K562 treated with DMSO at 1 percent for 4 hours (cell line): ENCODE data around the gene OPRL1. TPM values are rescaled to one million over a fixed set of nuclear protein-coding genes. Genes with fewer than 3 reads are reported as not detected.

Source experiments
- total RNA-seq: library from RNA; unstranded; fragments of 300-600 nt; gene quantifications from 2 replicates; pipeline ENCODE4 v1.2.3, GENCODE V29; 2022; ENCODE audit not compliant: insufficient read depth

Gene OPRL1
- total RNA-seq = 1.3 and 1.7 TPM in 2 replicates

DNA sequence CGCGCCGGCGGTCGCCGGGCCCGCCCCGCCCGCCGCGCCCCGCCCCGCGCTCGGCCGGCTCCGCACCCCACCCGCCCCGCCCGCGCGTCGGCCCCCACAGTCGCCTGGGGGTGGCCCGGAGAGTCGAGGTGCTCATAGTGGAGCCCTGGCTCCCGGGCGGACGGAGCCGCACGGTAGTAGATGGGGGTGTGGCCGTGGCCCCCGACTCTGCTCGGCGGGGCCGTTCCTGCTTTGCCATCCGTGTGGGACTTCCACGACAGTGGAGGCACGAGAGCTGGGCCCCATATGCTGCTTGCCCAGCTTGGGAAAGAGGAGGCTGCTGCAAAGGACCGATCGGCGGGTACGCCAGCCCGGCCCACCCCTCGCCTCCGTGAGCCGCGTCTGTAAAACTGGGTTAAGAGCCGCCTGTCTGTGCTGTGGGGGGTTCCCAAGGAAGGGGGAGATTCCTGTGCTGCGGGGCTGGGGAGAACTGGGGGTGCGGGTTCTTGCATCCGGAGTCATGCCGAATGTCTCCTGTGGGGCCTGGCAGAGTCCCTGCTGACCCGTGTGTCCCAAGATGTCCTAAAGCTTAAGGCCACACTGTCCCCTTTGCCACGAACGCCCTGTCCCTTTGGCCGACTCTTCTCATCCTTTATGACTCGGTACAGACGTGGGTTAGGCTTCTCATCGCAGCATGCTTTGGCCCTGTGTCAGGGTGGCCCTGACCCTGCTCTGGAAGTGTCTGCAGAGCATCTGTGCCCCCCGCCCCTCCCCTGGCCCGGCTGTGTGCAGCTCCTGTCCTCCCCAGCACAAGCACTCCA lies at the start of gene OPRL1:
Gene OPRL1 (plus strand): TSS at position 70 of the 800 bp plus-strand sequence. CDS start 12,639 bp downstream, outside the sequence.

DNA sequence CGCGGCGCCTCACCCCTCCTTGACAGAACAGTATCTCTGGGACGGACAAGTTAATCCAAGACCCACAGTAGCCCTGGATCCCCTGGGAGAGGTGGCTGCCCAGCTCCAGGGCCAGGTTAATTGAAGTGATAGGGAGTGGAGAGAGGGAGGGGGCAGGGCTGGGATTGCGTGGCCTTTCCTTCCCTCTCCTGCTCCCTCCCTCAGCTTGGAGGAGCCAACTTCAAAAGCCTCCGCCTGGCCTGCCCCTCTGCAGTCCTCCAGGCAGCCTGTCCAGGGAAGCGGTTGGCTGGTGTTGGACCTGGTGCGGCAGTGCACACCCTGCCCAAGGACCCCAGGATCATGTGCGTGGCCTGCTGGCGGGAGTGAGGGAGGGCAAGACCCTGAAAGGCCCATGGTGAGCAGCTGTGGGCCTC lies 43.9 kb upstream of the OPRL1 start, which contains the start of gene C20orf204:
Gene C20orf204 (plus strand): TSS at position 250 of the 413 bp plus-strand sequence. CDS start 142 bp downstream, at position 392.

GRCh38 chr20:64049060-64049877 lies 30.6 kb upstream of the OPRL1 start, which contains the start of gene SOX18:
Gene SOX18 (minus strand): TSS chr20:64049639. CDS start chr20:64049516, 123 bp downstream.

DNA sequence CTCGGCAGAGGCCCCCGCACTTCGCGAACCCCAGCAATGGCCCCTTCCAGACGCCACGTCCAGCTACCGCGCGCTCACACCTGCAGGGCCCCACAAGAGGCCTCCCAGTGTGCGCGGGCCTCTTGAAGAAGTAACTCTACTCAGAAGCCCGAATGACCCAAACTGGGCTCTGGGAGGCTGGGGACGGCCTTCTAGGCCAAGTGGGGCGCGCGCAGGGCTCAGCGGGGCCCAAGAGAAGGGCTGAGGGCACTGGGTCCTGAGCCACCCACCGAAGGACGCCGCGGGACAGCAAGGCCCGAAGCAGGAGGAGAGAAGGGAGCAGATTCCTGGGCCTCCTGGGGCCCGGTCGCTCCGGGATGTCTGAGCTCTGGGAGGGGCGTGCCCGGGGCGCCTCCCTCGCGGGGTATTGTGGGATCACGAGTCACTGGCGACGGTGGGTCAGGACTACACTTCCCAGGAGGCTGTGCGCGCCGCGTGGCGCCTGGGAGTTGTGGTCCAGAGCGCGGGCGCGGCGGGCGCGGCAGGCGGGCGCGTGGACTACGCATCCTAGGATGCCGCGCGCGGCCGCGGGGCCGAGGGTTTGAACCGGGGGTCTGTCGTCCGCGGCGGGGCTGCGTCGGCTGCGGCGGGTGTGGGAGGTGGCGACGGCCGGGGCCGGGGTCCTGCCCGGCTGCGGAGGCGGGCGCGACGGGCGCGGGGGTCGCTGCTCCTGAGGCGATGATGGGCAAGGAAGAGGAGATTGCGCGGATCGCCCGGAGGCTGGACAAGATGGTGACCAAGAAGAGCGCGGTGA lies 17.1 kb upstream of the OPRL1 start, which contains the start of gene TCEA2:
Gene TCEA2 (plus strand): TSS at position 603 of the 793 bp plus-strand sequence. CDS start 115 bp downstream, at position 718.

GRCh38 chr20:64079273-64080012 lies 439 bp upstream of the OPRL1 start, which contains the start of gene RGS19:
Gene RGS19 (minus strand): TSS chr20:64079518. CDS start chr20:64076886, 2,632 bp downstream.

DNA sequence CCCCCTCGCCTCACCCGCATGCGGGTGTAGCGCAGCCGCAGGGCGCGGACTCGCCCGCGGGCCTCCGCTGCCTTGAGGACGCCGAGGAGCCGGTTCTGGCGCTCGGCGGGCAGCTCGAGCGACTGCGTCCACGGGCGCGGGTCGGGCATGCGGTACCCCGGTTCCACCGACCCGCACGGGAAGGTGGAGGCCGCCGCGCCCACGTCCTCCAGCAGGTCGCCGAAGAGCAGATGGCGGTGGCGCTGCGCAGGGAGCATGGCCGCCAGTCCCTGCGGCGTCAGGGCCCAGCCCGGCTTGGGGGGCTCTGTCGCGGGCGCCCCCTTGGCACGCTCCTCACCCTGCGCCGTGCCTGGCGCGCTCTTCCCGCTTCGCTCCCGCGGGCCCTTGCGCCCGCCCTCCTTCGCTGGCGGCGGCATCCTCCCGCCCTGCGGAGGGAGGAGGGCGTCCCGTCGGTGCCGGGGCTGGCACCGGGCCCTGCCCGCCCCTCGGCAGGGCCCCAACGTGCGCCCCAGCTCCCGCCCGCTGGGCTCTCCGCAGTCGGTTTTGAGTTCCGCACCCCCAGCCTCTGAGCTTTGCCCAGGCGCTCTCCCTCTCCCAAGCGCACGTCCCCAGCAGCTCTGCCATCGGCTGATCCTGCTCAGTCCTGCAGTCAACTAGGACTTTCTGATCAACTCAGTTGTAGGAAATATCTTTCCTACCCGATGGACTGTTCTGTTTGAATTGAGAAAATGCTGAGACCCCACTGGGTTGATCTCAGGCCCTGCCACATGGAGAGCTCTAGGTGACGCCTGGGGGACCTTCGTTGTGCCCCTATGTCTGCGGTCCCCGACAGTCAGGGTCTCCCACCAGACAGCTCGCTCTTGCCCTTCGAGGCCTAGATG lies 4.2 kb downstream of the OPRL1 start, which contains the start of gene LKAAEAR1:
Gene LKAAEAR1 (minus strand): TSS at position 595 of the 881 bp plus-strand sequence. CDS start 179 bp downstream, at position 416.

GRCh38 chr20:64106981-64107735 lies 27.3 kb downstream of the OPRL1 start, which contains the start of gene NPBWR2:
Gene NPBWR2 (minus strand): TSS chr20:64107565. CDS start chr20:64106831, 734 bp downstream.

Other genes starting within 250 kb of the OPRL1 start
- gene ZBTB46, start 248.8 kb upstream of the OPRL1 start, total RNA-seq = 2.2 and 2.8 TPM in 2 replicates
- 4.8 and 6.2 TPM in 2 replicates for gene ABHD16B, start 218.6 kb upstream of the OPRL1 start, total RNA-seq
- gene TPD52L2, start 214.8 kb upstream of the OPRL1 start, total RNA-seq = 91.2 and 92.7 TPM in 2 replicates
- 29.7 and 35.4 TPM in 2 replicates for gene DNAJC5, start 185.0 kb upstream of the OPRL1 start, total RNA-seq
- 47.8 and 52.1 TPM in 2 replicates for gene UCKL1, start 123.7 kb upstream of the OPRL1 start, total RNA-seq
- 7.3 and 9.2 TPM in 2 replicates for gene ZNF512B, start 110.2 kb upstream of the OPRL1 start, total RNA-seq
- gene SAMD10, start 100.4 kb upstream of the OPRL1 start, total RNA-seq = 8.7 and 10.5 TPM in 2 replicates
- gene PRPF6, start 99.0 kb upstream of the OPRL1 start, total RNA-seq = 70.4 and 76.0 TPM in 2 replicates
- 1.3 and 2.2 TPM in 2 replicates for gene C20orf204, start 43.9 kb upstream of the OPRL1 start, total RNA-seq
- 8.1 and 8.9 TPM in 2 replicates for gene SOX18, start 30.4 kb upstream of the OPRL1 start, total RNA-seq
- 14.6 and 23.6 TPM in 2 replicates for gene TCEA2, start 16.9 kb upstream of the OPRL1 start, total RNA-seq
- gene RGS19, start 564 bp upstream of the OPRL1 start, total RNA-seq = 16.8 and 21.3 TPM in 2 replicates
- not detected in 2 replicates for gene LKAAEAR1, start 4.3 kb downstream of the OPRL1 start, total RNA-seq
- gene NPBWR2, start 27.5 kb downstream of the OPRL1 start, total RNA-seq = not detected in 2 replicates
- not detected in 2 replicates for gene MYT1, start 84.4 kb downstream of the OPRL1 start, total RNA-seq
- 18.6 and 19.3 TPM in 2 replicates for gene PCMTD2, start 175.7 kb downstream of the OPRL1 start, total RNA-seq